Suprapubic skin (tissue), 4 donors: ENCODE results near the gene CHAF1A. TPM values are rescaled to one million over a fixed set of nuclear protein-coding genes. Genes with fewer than 3 reads are reported as not detected.

Experiments used
- DNase-seq, 2 donors: peaks; one replicate each; pipeline ENCODE4 v3.0.0-alpha.2; 2019; ENCODE audit warnings: low spot score in 2 of 2
- H3K27ac ChIP-seq: fragments of 200-600 bp; sonication (generic); one replicate; pipeline ENCODE4 v1.5.1; 2019
- H3K27me3 ChIP-seq: fragments of 200-600 bp; sonication (generic); one replicate; pipeline ENCODE4 v1.5.1; 2019
- H3K36me3 ChIP-seq: fragments of 200-600 bp; sonication (generic); one replicate; pipeline ENCODE4 v1.5.1; 2019
- H3K4me1 ChIP-seq: fragments of 200-600 bp; sonication (generic); one replicate; pipeline ENCODE4 v1.5.1; 2019
- H3K4me3 ChIP-seq: fragments of 200-600 bp; sonication (generic); one replicate; pipeline ENCODE4 v1.5.1; 2019; ENCODE audit warnings: mild to moderate bottlenecking
- H3K9me3 ChIP-seq: fragments of 200-600 bp; sonication (generic); one replicate; pipeline ENCODE4 v1.5.1; 2019
- CTCF ChIP-seq, 2 donors: fragments of 200-600 bp in 1 of 2; fragments of 450-650 bp in 1 of 2; sonication (generic) in 1 of 2; IDR thresholded peaks; one replicate each; pipeline ENCODE4 v1.5.1; 2016 to 2019; ENCODE audit warnings: antibody characterized with exemption in 2 of 2, mild to moderate bottlenecking in 1 of 2, moderate library complexity in 1 of 2
- EP300 ChIP-seq: sonication (generic); formaldehyde crosslinking; IDR thresholded peaks from one replicate; pipeline ENCODE4 v1.6.1; 2017; ENCODE audit warnings: antibody characterized with exemption
- POLR2A ChIP-seq, 2 donors: fragments of 450-650 bp; IDR thresholded peaks; one replicate each; pipeline ENCODE4 v1.6.1; 2017; ENCODE audit warnings: antibody characterized with exemption in 2 of 2, mild to moderate bottlenecking in 2 of 2, moderate library complexity in 2 of 2
- POLR2AphosphoS5 ChIP-seq, 3 donors: sonication (generic); formaldehyde crosslinking; IDR thresholded peaks; one replicate each; pipeline ENCODE4 v1.6.1; 2017; ENCODE audit warnings: antibody characterized with exemption in 3 of 3
- WGBS: methylation state at CpG from one replicate; pipeline ENCODE4 v1.1.5; 2018; 5-methylcytosine and 5-hydroxymethylcytosine counted together
- total RNA-seq, 4 donors: library from RNA; depleted of rRNA; stranded (reverse); fragments of >200 nt; gene quantifications; one replicate each; pipeline ENCODE4 v1.1.0, GENCODE V29; 2016

Gene CHAF1A
- total RNA-seq, 4 donors from 2014 or later: 8.5 to 20.4 (median 11.4) TPM

DNA sequence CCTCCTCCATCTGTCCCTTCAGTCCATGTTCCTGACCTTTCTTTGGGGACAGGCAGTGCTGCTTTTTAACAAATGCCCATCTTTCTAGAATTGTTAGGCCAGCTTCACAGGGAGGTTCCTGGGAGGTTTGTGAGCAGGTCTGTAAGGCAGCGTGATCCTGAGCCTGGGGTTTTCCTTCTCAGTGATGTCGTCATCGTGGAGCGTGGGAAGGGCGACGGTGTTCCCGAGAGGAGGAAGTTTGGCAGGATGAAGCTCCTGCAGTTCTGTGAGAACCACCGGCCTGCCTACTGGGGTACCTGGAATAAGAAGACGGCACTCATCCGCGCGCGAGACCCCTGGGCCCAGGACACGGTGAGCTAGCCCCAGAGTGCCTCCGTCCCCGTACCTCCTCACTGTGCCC lies 26.8 kb downstream of the CHAF1A start:
- no peak for DNase-seq
- H3K4me3 ChIP-seq: no peak overlapping the region
- H3K4me1 ChIP-seq: no peaks in the 10 kb centered on the region
- no peaks in the 10 kb centered on the region for H3K27me3 ChIP-seq
- no peak overlapping the region for H3K27ac ChIP-seq
- H3K9me3 ChIP-seq: no peaks in the 10 kb centered on the region
- TF ChIP-seq POLR2A (IDR thresholded peaks at IDR 0.05) (no peak), CTCF (IDR thresholded peaks at IDR 0.05) (no peak), POLR2AphosphoS5 (IDR thresholded peaks at IDR 0.05) (no peak), EP300 (no peak)
- WGBS: 91% methylated on average over 16 of the region's 16 CpGs
- H3K36me3 ChIP-seq: peaks cover 71% of the 10 kb centered on the region

- TF ChIP-seq POLR2AphosphoS5 (IDR thresholded peaks at IDR 0.05): no peak
- no peak for TF ChIP-seq CTCF (IDR thresholded peaks at IDR 0.05)
- no peak for TF ChIP-seq EP300
- TF ChIP-seq POLR2A (IDR thresholded peaks at IDR 0.05): no peak
- WGBS: 85% methylated on average over 9 of the region's 12 CpGs
- Histone ChIP-seq H3K4me3 (no peak overlapping the region), H3K27me3 (no peaks in the 10 kb centered on the region), H3K36me3 (peaks cover 71% of the 10 kb centered on the region), H3K27ac (no peak overlapping the region), H3K9me3 (no peaks in the 10 kb centered on the region), H3K4me1 (no peaks in the 10 kb centered on the region)
- DNase-seq: no peak
These were observed 27.3 kb downstream of the CHAF1A start for GRCh38 chr19:4429771-4430171.

GRCh38 chr19:4430760-4431159 lies 28.3 kb downstream of the CHAF1A start:
- H3K4me1 ChIP-seq: no peaks in the 10 kb centered on the region
- no peak overlapping the region for H3K4me3 ChIP-seq
- H3K27ac ChIP-seq: no peak overlapping the region
- H3K36me3 ChIP-seq: peaks cover 64% of the 10 kb centered on the region
- TF ChIP-seq POLR2A (IDR thresholded peaks at IDR 0.05) (no peak), CTCF (IDR thresholded peaks at IDR 0.05) (no peak), EP300 (no peak)
- no peaks in the 10 kb centered on the region for H3K9me3 ChIP-seq
- WGBS: 89% methylated on average over 12 of the region's 12 CpGs
- no peaks in the 10 kb centered on the region for H3K27me3 ChIP-seq
- DNase-seq: no peak

DNA sequence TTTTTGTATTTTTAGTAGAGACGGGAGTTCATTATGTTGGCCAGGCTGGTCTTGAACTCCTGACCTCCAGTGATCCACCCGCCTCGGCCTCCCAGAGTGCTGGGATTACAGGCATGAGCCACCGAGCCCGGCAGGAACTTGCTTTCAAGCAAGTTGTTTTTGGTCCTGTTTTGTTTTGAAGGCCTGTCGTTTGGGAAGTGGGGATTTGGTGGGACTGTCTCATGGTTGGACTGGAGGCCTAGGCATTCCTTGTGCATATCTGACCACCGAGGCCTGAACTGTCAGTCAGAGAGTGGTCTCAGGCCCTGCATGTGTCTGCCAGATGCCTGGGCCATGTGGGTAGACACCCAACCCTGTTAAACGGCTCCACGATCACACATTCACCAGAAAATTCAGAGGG lies 28.9 kb downstream of the CHAF1A start:
- no peak for DNase-seq
- Histone ChIP-seq H3K4me3 (no peak overlapping the region), H3K4me1 (no peaks in the 10 kb centered on the region), H3K9me3 (no peaks in the 10 kb centered on the region), H3K36me3 (peaks cover 64% of the 10 kb centered on the region), H3K27ac (no peak overlapping the region), H3K27me3 (no peaks in the 10 kb centered on the region)
- 81% methylated on average over 8 of the region's 9 CpGs for WGBS
- TF ChIP-seq POLR2A (IDR thresholded peaks at IDR 0.05) (no peak), POLR2AphosphoS5 (IDR thresholded peaks at IDR 0.05) (no peak), CTCF (IDR thresholded peaks at IDR 0.05) (no peak), EP300 (no peak)

- Histone ChIP-seq H3K27me3 (no peaks in the 10 kb centered on the region), H3K4me3 (no peak overlapping the region), H3K36me3 (peaks cover 64% of the 10 kb centered on the region), H3K9me3 (no peaks in the 10 kb centered on the region), H3K4me1 (no peaks in the 10 kb centered on the region), H3K27ac (no peak overlapping the region)
- no peak for DNase-seq
- TF ChIP-seq EP300 (no peak), POLR2A (IDR thresholded peaks at IDR 0.05) (no peak)
- WGBS: 84% methylated on average over 26 of the region's 26 CpGs
These were observed 29.6 kb downstream of the CHAF1A start for GRCh38 chr19:4431808-4432674.
